HEK293T (cell line): Measurements from ENCODE around the gene ZBTB20.

Experiments used
- CTCF ChIA-PET: fragments of 350-600 bp; formaldehyde crosslinking; extraction: SDS; loops from one replicate; lab custom pipeline; 2021; ENCODE audit warnings: antibody characterized with exemption, inconsistent platforms; lab: Yijun Ruan, JAX
- POLR2A ChIA-PET: fragments of 350-600 bp; formaldehyde crosslinking; extraction: SDS; loops from one replicate; lab custom pipeline; 2020; ENCODE audit warnings: antibody characterized with exemption, inconsistent platforms; lab: Yijun Ruan, JAX
- DNase-seq: peaks from one replicate; pipeline ENCODE4 v3.0.0; 2012; ENCODE audit warnings: mixed read lengths; ENCODE audit errors: extremely low spot score
- ARNT ChIP-seq: fragments of 450-650 bp; IDR thresholded peaks from 2 replicates; pipeline ENCODE4 v1.6.1; 2017; ENCODE audit warnings: mild to moderate bottlenecking
- BHLHE40 ChIP-seq: fragments of 450-650 bp; IDR thresholded peaks from 2 replicates; pipeline ENCODE4 v1.6.1; 2016; ENCODE audit warnings: mild to moderate bottlenecking, moderate library complexity, borderline replicate concordance
- CTBP1 ChIP-seq: fragments of 450-650 bp; IDR thresholded peaks from 2 replicates; pipeline ENCODE4 v1.6.1; 2016; ENCODE audit warnings: borderline replicate concordance
- ELF4 ChIP-seq: fragments of 450-650 bp; IDR thresholded peaks from 2 replicates; pipeline ENCODE4 v1.6.1; 2017; ENCODE audit warnings: antibody characterized with exemption
- FOXA1 ChIP-seq: fragments of 450-650 bp; IDR thresholded peaks from 2 replicates; pipeline ENCODE4 v1.6.1; 2016; ENCODE audit warnings: mild to moderate bottlenecking
- FOXK2 ChIP-seq: fragments of 450-650 bp; IDR thresholded peaks from 2 replicates; pipeline ENCODE4 v1.6.1; 2016; ENCODE audit warnings: mild to moderate bottlenecking
- FOXM1 ChIP-seq: fragments of 450-650 bp; IDR thresholded peaks from 2 replicates; pipeline ENCODE4 v1.6.1; 2017; ENCODE audit warnings: mild to moderate bottlenecking, borderline replicate concordance
- HDGF ChIP-seq: fragments of 450-650 bp; IDR thresholded peaks from 2 replicates; pipeline ENCODE4 v1.6.1; 2017; ENCODE audit warnings: antibody characterized with exemption, borderline replicate concordance
- L3MBTL2 ChIP-seq: fragments of 450-650 bp; conservative IDR thresholded peaks from 2 replicates; pipeline ENCODE4 v1.6.1; 2016; ENCODE audit warnings: mild to moderate bottlenecking
- LEF1 ChIP-seq: fragments of 450-650 bp; IDR thresholded peaks from 2 replicates; pipeline ENCODE4 v1.6.1; 2017; ENCODE audit warnings: mild to moderate bottlenecking, borderline replicate concordance
- NFRKB ChIP-seq: fragments of 450-650 bp; IDR thresholded peaks from 2 replicates; pipeline ENCODE4 v1.6.1; 2016; ENCODE audit warnings: mild to moderate bottlenecking, moderate library complexity
- SP1 ChIP-seq: fragments of 450-650 bp; IDR thresholded peaks from 2 replicates; pipeline ENCODE4 v1.6.1; 2017
- SUZ12 ChIP-seq: fragments of 450-650 bp; IDR thresholded peaks from 2 replicates; pipeline ENCODE4 v1.6.1; 2016; ENCODE audit warnings: mild to moderate bottlenecking
- TARDBP ChIP-seq: fragments of 450-650 bp; IDR thresholded peaks from 2 replicates; pipeline ENCODE4 v1.6.1; 2016
- ZNF384 ChIP-seq: fragments of 450-650 bp; IDR thresholded peaks from 2 replicates; pipeline ENCODE4 v1.6.1; 2016
- TF ChIP-seq, protein P1 (sequence below): fragments of 450-650 bp; IDR thresholded peaks from 2 replicates; pipeline ENCODE4 v1.6.1; 2016

ZBTB20 gene

GRCh38 chr3:114745322-114746240, 401.5 kb downstream of the ZBTB20 start:
- no peak for DNase-seq
- no peak for TF ChIP-seq CTBP1
- no peak for TF ChIP-seq L3MBTL2
- TF ChIP-seq LEF1, result no peak
- TF ChIP-seq FOXM1, result no peak
- no peak for TF ChIP-seq FOXA1
- no peak for TF ChIP-seq NFRKB
- no peak for TF ChIP-seq SP1
- no peak for TF ChIP-seq SUZ12
- TF ChIP-seq ELF4, result no peak
- no peak for TF ChIP-seq ARNT
- TF ChIP-seq, protein P1, sequence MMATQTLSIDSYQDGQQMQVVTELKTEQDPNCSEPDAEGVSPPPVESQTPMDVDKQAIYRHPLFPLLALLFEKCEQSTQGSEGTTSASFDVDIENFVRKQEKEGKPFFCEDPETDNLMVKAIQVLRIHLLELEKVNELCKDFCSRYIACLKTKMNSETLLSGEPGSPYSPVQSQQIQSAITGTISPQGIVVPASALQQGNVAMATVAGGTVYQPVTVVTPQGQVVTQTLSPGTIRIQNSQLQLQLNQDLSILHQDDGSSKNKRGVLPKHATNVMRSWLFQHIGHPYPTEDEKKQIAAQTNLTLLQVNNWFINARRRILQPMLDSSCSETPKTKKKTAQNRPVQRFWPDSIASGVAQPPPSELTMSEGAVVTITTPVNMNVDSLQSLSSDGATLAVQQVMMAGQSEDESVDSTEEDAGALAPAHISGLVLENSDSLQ, result no peak
- TF ChIP-seq BHLHE40, result no peak
- TF ChIP-seq TARDBP, result no peak
- TF ChIP-seq ZNF384, result no peak
- no peak for TF ChIP-seq HDGF
- CTCF ChIA-PET, result no interaction called here
- POLR2A ChIA-PET, result no interaction called here

- CTCF ChIA-PET, result no interaction called here
- POLR2A ChIA-PET, result no interaction called here
- DNase-seq, result no peak
- TF ChIP-seq ARNT (no peak), L3MBTL2 (no peak), FOXM1 (no peak), TARDBP (no peak), ELF4 (no peak), ZNF384 (no peak), HDGF (no peak), LEF1 (no peak), FOXA1 (no peak), BHLHE40 (no peak), CTBP1 (no peak), SUZ12 (no peak), NFRKB (no peak), SP1 (no peak), FOXK2 (no peak)
- TF ChIP-seq, protein P1, result no peak
Observed at GRCh38 chr3:114743746-114744485, 403.2 kb downstream of the ZBTB20 start.

GRCh38 chr3:114741066-114741465, 406.0 kb downstream of the ZBTB20 start:
- CTCF ChIA-PET, result no interaction called here
- POLR2A ChIA-PET, result no interaction called here
- TF ChIP-seq, protein P1, result no peak
- TF ChIP-seq BHLHE40 (no peak), TARDBP (no peak), LEF1 (no peak), NFRKB (no peak)
- no peak for DNase-seq

GRCh38 chr3:114739627-114740026, 407.5 kb downstream of the ZBTB20 start:
- DNase-seq, result no peak
- ChIA-PET CTCF (no interaction called here), POLR2A (no interaction called here)
- TF ChIP-seq SUZ12 (no peak), FOXK2 (no peak), FOXM1 (no peak), CTBP1 (no peak), L3MBTL2 (no peak), FOXA1 (no peak), SP1 (no peak), LEF1 (no peak), ELF4 (no peak), ARNT (no peak), BHLHE40 (no peak), ZNF384 (no peak), NFRKB (no peak), HDGF (no peak), TARDBP (no peak)
- TF ChIP-seq, protein P1, result no peak

- POLR2A ChIA-PET, result no interaction called here
- TF ChIP-seq ARNT (no peak), TARDBP (no peak), FOXA1 (no peak), CTBP1 (no peak)
- DNase-seq, result no peak
- CTCF ChIA-PET, result no interaction called here
Observed at GRCh38 chr3:114732353-114732752, 414.7 kb downstream of the ZBTB20 start.

- POLR2A ChIA-PET, result no interaction called here
- CTCF ChIA-PET, result no interaction called here
- no peak for DNase-seq
- no peak for TF ChIP-seq NFRKB
- no peak for TF ChIP-seq FOXK2
- TF ChIP-seq SUZ12, result no peak
- TF ChIP-seq FOXA1, result no peak
Observed at GRCh38 chr3:114730397-114730796, 416.7 kb downstream of the ZBTB20 start.
